Stimulated activated CD4-positive, alpha-beta T cell treated with anti-CD3 and anti-CD28 coated beads, TNF-alpha, amount 100 ng/mL, for 4 hours (primary cell): ENCODE measurements around the gene RPL37.
A peak's percentile ranks its signal among the peaks of the same experiment; 100 is the strongest.
"Not testable (repeated sequence)": the region's sequence is repeated elsewhere in the genome, so short reads cannot be mapped to it uniquely, and the experiment has no call there.

Source experiments
- DNase-seq, 3 experiments: peaks; one replicate each; pipeline ENCODE4 v3.0.0-alpha.2; 2020; ENCODE audit warnings: low read depth in 3 of 3

The RPL37 gene

GRCh38 chr5:40833712-40834229, 1.3 kb downstream of the RPL37 start:
- no peak for DNase-seq

DNA sequence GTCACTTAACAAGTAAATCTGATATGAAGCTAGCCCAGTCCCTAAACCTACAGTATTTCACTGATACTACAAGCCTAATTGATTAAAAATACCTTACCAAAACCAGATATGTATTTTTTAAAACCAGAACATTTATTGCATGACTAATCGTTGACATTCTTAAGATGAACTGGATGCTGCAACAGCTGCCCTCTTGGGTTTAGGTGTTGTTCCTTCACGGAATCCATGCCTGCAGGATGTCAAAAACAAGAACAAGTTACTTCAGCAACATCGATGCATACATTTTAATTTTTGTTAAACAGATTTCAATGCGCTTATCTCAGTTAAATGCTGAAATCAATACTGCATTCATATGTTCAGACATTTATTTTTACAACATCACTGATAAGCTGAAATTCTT, 2.7 kb downstream of the RPL37 start:
- no peak for DNase-seq

DNA sequence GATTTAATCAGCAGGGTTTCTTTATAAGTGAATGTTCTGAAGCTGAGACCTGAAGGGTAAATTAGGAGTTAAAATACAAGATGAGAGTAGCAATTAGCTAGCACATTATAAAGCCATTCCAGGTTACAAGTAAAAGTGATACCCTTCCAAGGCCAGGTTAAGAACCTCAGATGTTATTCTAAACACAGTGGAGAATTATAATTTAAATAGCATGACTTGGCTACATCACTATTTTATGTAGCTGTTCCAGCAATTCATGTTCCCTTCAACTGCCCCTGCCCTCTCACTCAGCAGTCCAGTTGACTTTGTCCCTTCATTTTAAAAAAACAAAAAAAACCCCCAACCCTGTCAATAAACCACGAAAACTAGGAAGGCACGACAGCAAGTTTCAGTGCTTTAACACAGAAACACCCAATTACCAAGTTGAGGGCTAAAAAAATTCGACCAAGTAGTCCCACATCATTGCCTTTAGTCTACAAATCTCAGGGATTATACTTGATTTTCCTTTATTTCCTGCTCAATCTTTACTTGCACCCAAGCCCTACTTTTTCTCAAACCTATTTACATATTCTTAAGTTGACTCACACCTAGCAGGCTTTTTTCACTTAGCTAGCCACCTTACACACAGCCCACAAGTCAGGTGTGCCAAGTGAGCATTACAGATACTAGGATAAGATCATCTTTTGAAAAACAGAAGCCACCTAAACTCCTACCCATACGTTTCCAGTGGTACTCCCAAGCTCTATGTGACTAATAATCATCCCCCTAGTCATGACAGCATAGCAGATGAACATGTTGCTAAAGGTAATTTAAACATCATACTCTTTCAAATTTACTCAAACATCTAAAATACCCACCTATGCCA, 3.4 kb downstream of the RPL37 start:
- no peak for DNase-seq

- DNase-seq: no peak
Observed at GRCh38 chr5:40829748-40830533, 5.1 kb downstream of the RPL37 start.

- DNase-seq: no peak
Observed at GRCh38 chr5:40828690-40829661, 6.0 kb downstream of the RPL37 start.

DNA sequence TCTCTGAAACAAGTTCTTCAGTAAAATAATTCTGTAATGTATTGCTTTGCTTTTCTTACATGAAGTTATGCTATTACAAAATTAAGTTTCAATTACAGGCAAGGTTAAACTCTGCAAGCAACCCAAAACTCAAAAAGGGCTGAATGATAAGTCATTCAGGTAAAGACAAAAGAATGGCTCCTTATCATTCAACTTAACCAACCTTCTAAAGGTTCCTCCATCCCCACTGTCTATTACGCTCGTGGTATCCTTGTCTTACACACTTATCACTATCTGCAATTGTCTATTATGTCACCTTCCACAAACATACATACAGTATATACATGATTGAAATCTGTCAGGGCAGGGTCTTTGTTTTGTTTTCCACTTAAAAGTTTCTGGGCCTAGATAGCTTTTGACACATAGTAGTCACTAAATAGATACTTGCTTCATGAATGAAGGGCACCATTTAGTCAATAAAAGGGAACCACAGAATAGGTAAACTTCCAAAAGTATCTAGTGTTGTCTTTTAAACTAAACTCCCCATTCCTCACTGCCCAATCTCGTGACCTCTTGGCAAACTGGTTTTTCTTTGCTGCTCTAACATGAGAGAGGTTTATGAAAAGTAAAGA, 6.9 kb downstream of the RPL37 start:
- no peak for DNase-seq

GRCh38 chr5:40827188-40827977, 7.6 kb downstream of the RPL37 start:
- no peak for DNase-seq

DNA sequence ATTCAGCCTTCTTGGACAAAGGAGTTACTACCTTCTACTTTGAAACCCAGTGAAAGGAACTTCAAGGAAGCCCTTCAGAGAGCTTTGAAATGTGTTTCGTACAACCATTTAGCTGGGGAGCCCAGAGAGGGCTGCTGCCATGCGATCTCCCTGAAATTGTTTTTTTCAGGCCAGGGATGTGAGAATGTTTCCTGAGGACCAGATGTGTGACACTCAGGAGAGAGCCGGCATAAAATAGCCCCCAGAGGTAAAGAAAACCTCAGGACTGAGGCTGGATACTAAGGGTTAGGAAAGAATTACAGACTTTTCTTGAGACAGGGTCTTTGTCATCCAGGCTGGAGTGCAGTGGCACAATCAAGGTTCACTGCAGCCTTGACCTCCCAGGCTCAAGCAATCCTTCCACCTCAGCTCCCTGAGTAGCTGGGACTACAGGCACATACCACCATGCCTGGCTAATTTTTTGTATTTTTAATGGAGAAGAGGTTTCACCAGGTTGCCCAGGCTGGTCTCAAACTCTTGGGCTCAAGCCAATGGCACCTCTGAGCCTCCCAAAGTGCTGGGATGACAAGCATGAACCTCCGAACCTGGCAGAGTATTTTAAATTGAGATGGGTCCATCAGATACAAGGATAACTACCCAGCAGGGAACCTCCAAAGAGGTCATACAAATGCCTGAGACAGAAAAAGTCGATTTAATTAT, 8.4 kb downstream of the RPL37 start:
- no peak for DNase-seq

DNA sequence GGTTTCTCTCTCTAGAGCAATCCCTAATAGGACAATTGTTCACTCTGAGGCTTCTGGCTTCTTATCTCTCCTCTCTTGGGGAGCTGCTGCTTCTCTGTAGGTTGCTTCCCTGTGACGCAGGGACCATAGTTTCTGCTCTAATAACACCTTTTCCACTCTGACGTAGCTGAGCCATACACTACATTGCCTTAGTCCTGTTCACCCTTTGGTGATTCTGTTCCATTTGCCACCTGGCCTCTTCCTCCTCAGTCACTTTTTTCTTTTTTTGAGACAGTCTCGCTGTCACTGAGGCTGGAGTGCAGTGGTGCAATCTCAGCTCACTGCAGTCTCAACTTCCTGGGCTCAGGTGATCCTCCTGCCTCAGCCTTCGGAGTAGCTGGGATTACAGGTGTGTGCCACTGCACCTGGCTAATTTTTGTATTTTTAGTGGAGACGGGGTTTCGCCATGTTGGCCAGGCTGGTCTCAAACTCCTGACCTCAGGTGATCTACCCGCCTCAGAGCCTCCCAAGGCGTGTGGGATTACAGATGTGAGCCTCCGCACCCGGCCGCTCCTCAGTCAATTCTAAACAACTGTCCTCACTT, 9.5 kb downstream of the RPL37 start:
- DNase-seq: not testable (repeated sequence)

DNA sequence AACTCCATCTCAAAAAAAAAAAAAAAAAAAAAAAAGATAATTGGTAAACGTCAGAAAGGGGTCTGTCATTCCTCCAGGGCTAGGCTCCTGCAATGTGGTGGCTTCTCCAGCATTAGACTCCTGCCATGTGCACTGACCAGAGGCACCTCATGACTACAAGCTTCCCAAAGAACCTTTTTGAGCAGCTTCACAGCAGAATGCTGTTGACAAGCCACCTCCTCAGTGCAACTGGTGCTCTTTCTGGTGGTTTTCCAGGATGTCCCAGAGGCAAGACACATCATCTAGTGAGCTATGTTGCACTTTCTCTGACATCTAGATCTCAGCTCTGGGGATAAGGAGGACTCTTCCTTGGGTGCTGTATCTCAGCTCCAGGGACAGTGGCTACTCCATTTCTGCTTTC, 11.6 kb downstream of the RPL37 start:
- no peak for DNase-seq

DNA sequence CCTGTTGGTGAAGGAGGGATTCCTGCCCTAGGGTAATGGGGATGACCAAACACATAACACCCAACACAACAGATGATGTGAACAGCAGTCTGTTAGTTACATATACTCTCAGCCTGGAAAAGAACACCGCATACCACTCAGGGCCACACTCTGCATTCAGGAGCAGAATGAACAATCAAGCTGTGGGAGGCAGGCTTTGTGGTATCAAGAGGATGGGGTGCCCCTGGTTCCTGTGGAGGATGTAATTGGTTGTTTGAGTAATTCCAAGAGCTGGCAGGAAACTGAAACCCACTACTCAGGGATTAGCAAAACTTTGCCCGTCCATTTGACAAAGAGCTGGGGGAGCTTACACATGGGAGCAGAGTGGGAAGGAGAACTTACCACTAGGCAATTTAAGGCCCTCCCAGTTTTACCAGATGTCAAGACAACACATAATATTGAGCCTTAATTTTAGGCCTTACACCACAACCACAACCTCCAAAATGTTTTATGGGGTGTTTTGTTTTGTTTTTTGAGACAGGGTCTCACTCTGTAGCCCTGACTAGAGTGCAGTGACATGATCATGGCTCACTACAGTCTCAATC, 21.2 kb downstream of the RPL37 start:
- DNase-seq: no peak

GRCh38 chr5:40812125-40812524, 22.9 kb downstream of the RPL37 start:
- no peak for DNase-seq

- no peak for DNase-seq
Observed at GRCh38 chr5:40801771-40802562, 33.1 kb downstream of the RPL37 start.

- no peak for DNase-seq
Observed at GRCh38 chr5:40799258-40799657, 35.8 kb downstream of the RPL37 start.

DNA sequence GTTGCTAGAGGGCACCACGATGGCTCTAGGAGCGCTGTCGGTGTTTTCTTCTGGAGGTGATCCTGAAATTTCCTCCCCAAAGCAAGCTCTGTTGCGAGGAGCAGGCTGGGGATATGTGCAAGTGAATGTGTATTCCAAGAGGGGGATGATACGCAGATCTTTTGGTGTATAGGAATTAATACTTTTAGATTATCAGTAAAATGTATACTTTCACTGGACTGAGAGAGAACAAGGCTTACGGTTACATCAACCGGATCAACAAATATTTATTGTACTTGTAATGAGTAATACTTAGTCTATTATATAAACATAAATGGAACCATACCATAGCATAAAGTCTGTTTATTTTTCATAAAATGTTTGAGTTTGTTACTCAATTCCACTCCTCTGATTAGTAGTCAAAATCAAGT, 36.2 kb downstream of the RPL37 start:
- no peak for DNase-seq

GRCh38 chr5:40798012-40798800, 36.8 kb downstream of the RPL37 start, which contains the start of gene PRKAA1:
TSS of gene PRKAA1 (minus strand) at chr5:40798374. CDS start at chr5:40798189, 185 bp downstream.
- DNase-seq: peak; percentile 72 to 86 (median 81)
